ACC112 (cell line): ENCODE measurements around the gene TMPRSS6.

ENCODE experiments used
- H2AFZ ChIP-seq: fragments of 200-600 bp; sonication (generic); one replicate; pipeline ENCODE4 v1.6.0; 2017; ENCODE audit warnings: antibody characterized with exemption, low read length; ENCODE audit not compliant: unreplicated experiment
- H3K27ac ChIP-seq: fragments of 200-600 bp; sonication (generic); 2 replicates; pipeline ENCODE4 v1.5.1; 2014; ENCODE audit warnings: low read depth, mild to moderate bottlenecking, antibody characterized with exemption, low read length, moderate library complexity
- H3K27me3 ChIP-seq: fragments of 200-600 bp; sonication (generic); 2 replicates; pipeline ENCODE4 v1.6.1; 2014; ENCODE audit warnings: mild to moderate bottlenecking, antibody characterized with exemption, low read length, moderate library complexity, mixed read lengths; ENCODE audit not compliant: insufficient read depth
- H3K36me3 ChIP-seq: fragments of 200-600 bp; sonication (generic); 2 replicates; pipeline ENCODE4 v1.6.1; 2016; ENCODE audit warnings: mild to moderate bottlenecking, antibody characterized with exemption, low read length, moderate library complexity, mixed read lengths; ENCODE audit not compliant: insufficient read depth
- H3K4me1 ChIP-seq: fragments of 200-600 bp; sonication (generic); one replicate; pipeline ENCODE4 v1.6.1; 2016; ENCODE audit warnings: low read length, mixed read lengths; ENCODE audit not compliant: insufficient read depth, unreplicated experiment, control insufficient read depth
- H3K4me3 ChIP-seq: fragments of 200-600 bp; sonication (generic); 2 replicates; pipeline ENCODE4 v1.5.1; 2014; ENCODE audit warnings: mild to moderate bottlenecking, low read depth, low read length
- H3K79me2 ChIP-seq: fragments of 200-600 bp; sonication (generic); one replicate; pipeline ENCODE4 v1.6.0; 2016; ENCODE audit warnings: low read length; ENCODE audit not compliant: control insufficient read depth, unreplicated experiment, insufficient read depth

Gene TMPRSS6

DNA sequence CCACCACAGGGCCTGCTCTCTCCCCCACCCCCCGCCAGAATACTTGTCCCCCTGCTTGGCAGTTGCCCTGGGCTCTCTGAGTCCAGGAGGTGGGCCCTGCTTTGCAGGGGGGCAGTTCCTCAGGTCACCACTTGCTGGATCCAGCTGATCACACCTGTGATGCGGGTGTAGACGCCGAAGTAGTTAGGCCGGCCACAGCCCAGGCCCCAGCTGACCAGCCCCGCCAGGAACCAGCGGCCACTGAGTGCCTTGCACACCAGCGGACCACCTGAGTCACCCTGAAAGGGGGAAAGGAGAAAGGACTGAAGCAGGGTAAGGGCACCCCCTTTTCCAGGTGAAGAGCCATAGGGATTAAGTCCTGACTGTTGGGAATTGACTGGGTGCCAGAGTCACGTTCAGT is 43.6 kb downstream of the TMPRSS6 start:
- Histone ChIP-seq H3K27ac (no peak overlapping the region), H3K4me1 (no peaks in the 10 kb centered on the region), H3K79me2 (no peaks in the 10 kb centered on the region), H3K4me3 (no peak overlapping the region), H2AFZ (no peak overlapping the region), H3K27me3 (peaks cover 24% of the 10 kb centered on the region), H3K36me3 (no peaks in the 10 kb centered on the region)

GRCh38 chr22:37065180-37065579 is 44.3 kb downstream of the TMPRSS6 start:
- H3K27me3 ChIP-seq = peaks cover 19% of the 10 kb centered on the region
- H2AFZ ChIP-seq = no peak overlapping the region
- no peaks in the 10 kb centered on the region for H3K79me2 ChIP-seq
- H3K27ac ChIP-seq = no peak overlapping the region
- no peaks in the 10 kb centered on the region for H3K36me3 ChIP-seq
- no peak overlapping the region for H3K4me3 ChIP-seq
- no peaks in the 10 kb centered on the region for H3K4me1 ChIP-seq

DNA sequence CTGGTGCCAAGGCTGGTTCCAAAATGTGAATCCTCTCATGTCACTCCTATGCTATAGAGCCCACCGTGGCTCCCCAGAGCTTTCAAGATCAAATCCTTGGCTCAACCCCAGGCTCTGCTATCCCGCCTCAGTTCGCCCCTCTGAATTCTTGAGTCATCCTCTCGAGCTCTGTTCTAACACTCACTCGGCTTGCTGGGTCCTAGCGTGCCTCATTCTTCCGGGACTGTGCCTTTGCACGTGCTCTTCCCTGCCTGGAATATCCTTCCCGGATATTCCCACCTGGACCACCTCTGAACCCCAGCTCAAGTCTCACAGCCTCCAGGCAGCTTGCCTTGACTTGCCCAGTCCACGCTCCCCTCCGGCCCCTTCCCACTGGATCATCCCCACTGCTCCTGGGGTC is 45.0 kb downstream of the TMPRSS6 start:
- Histone ChIP-seq H3K27ac (no peak overlapping the region), H3K4me1 (no peaks in the 10 kb centered on the region), H3K36me3 (no peaks in the 10 kb centered on the region), H3K4me3 (no peak overlapping the region), H3K79me2 (no peaks in the 10 kb centered on the region), H3K27me3 (peaks cover 13% of the 10 kb centered on the region), H2AFZ (no peak overlapping the region)

- peaks cover 7% of the 10 kb centered on the region for H3K27me3 ChIP-seq
- no peaks in the 10 kb centered on the region for H3K36me3 ChIP-seq
- no peaks in the 10 kb centered on the region for H3K4me1 ChIP-seq
- no peaks in the 10 kb centered on the region for H3K79me2 ChIP-seq
- H3K27ac ChIP-seq = no peak overlapping the region
- H2AFZ ChIP-seq = no peak overlapping the region
- H3K4me3 ChIP-seq = no peak overlapping the region
Observed at GRCh38 chr22:37063431-37064420, 45.8 kb downstream of the TMPRSS6 start.

DNA sequence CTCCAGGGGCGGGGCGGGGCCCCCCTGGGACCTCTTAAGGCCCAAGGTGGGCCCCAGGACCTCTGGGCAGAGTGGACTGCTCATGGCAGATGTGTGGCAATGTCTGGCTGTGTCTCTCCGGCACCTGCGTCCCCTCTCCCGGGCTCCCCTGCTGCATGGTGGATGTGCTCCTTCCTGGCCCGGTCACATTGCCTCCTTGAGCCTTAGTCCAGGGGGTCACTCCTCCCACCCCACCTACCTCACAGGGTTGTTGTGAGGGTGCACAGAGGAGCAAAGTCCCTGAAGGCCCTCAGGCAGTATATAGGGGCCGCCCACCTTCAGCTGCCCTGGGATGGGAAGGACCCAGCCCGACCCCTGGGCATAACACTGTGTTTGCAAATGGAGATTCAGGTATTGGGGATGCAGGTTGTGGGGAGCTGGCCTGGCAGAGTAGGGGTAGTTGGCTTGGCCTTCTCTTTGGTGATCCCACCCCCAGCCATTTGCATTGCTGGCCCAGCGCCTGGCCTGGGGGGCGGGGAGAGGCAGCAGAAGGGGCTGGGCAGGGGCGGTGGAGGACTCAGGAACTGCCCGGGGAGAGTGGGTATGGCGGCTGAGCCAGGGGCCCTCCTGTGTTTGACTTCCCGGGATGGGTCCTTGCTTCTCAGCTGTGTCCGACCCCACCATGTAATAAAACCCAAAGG is 46.7 kb downstream of the TMPRSS6 start:
- Histone ChIP-seq H3K4me3 (no peak overlapping the region), H3K79me2 (no peaks in the 10 kb centered on the region), H3K27ac (no peak overlapping the region), H3K36me3 (no peaks in the 10 kb centered on the region), H3K4me1 (no peaks in the 10 kb centered on the region), H3K27me3 (no peaks in the 10 kb centered on the region; the same call in 1 of the 2 replicates), H2AFZ (no peak overlapping the region)

GRCh38 chr22:37062376-37062675 is 47.2 kb downstream of the TMPRSS6 start:
- no peak overlapping the region for H3K27ac ChIP-seq
- H3K27me3 ChIP-seq = no peaks in the 10 kb centered on the region
- no peak overlapping the region for H3K4me3 ChIP-seq
- no peaks in the 10 kb centered on the region for H3K4me1 ChIP-seq
- H2AFZ ChIP-seq = no peak overlapping the region
- no peaks in the 10 kb centered on the region for H3K79me2 ChIP-seq
- no peaks in the 10 kb centered on the region for H3K36me3 ChIP-seq

DNA sequence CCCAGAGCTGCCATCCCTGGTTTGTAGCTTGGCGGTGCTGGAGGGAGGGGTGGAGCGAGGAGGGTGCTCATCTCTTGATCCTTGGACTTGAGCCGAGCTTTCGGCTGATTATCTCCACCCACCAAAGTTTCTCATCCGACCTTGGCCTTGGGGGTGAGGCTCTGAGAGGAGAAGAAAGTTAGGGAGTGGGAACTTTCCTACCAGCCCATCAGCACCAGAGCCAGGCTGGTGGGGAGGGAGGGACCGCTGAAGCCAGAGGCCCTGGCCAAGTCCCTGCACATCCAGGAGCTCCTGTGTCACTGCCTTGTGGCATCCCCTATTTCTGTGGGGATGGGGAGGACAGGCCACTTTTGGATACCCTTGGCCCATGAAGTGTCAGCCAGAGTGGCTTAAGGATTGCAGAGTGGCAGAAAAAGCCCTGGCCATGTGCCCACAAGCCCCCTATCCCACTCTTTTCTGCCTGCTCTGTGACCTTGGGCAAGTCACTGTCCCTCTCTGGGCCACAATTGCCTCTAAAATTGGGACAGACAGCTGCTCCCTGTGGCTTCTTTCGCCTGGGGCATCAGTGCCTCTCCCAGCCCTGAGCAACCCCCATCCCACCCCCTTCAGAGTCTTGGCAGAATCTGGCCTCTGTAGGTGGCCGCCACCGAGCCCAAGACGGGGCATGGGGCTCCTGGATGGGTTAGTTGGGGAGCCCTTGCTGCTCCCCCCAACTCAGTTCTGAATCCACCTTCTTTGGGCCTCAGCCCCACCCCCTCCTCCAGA is 47.7 kb downstream of the TMPRSS6 start:
- H3K4me1 ChIP-seq = no peaks in the 10 kb centered on the region
- no peaks in the 10 kb centered on the region for H3K79me2 ChIP-seq
- no peaks in the 10 kb centered on the region for H3K36me3 ChIP-seq
- H3K4me3 ChIP-seq = no peak overlapping the region
- H3K27ac ChIP-seq = no peak overlapping the region
- H3K27me3 ChIP-seq = no peaks in the 10 kb centered on the region
- no peak overlapping the region for H2AFZ ChIP-seq

DNA sequence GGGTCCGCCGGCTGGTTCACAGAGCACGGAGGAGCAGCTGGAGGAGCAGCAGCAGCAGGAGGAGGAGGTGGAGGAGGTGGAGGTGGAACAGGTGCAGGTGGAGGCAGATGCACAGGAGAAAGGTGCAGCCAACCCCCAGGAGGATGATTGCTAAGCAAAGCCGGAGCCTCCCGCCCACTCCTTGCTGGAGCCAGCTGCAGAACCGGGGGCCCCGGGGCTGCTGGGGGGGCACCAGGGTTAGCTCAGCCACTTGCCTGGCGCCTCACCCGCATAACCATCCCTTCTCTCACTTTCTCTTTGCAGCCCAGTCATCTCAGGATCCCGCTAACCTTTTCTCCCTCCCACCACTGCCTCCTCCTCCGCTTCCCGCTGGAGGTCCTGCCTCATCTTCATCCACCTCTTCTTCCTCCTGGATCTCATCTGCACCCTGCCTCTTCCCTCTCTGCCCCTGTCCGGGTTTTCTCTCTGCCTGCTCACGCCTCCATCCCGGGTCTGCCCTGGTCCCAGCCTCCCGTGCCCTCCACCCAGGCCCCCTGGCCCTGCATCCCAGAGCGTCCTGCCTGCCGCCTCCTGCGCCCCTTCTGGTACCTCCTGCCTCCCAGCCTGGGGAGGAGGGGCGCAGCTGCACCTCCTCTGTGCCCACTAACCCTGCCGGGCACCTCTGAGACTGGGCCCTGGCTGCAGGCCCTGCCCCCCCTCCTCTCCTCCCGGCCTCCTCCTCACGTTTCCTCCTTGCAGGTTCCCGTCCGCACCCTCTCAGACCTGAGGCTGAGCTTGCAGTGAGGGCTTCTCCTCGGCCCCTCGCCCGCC is 48.5 kb downstream of the TMPRSS6 start:
- Histone ChIP-seq H3K79me2 (no peaks in the 10 kb centered on the region), H3K27me3 (no peaks in the 10 kb centered on the region), H3K4me1 (no peaks in the 10 kb centered on the region), H3K4me3 (no peak overlapping the region), H3K36me3 (no peaks in the 10 kb centered on the region), H2AFZ (no peak overlapping the region), H3K27ac (no peak overlapping the region)

DNA sequence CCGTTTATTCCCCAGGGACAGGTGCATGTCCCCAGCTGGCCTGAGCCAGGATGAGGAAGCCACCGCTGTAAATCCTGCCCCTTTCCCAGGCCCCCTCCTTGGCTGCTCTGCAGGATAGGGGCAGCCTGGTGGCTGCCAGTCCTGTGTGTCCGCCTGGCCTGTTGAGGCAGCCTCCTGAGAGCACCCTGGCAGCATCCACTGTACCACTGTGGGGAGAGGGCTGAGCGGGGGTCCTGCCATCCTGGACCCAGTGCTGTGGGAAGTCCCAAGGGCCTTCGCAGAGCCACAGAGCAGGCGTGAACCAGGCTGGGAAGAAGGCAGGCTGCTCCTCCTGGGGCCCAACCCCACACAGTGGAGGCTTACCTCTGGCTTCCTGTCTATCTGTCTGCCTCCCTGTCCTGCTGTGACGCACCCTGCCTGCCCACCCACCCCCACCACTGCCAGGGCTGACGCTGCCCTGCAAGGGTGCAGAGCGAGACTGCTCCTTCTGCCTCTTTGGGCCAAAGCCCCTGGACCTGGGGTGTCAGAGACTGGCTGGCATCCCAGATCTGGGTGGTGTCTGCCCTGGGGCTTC is 49.5 kb downstream of the TMPRSS6 start:
- Histone ChIP-seq H3K4me1 (no peaks in the 10 kb centered on the region), H3K36me3 (no peaks in the 10 kb centered on the region), H3K79me2 (no peaks in the 10 kb centered on the region), H3K4me3 (no peak overlapping the region), H3K27ac (no peak overlapping the region), H3K27me3 (no peaks in the 10 kb centered on the region), H2AFZ (no peak overlapping the region)
